OCI-LY3 (cell line): Measurements from ENCODE around the gene SERAC1.
"Not testable (repeated sequence)": the region's sequence is repeated elsewhere in the genome, so short reads cannot be mapped to it uniquely, and the experiment has no call there.

Experiments
- H2AFZ ChIP-seq: fragments of 200-600, 300-600 bp; shearing (Covaris generic); 2 replicates; pipeline ENCODE4 v1.6.0; 2014; ENCODE audit warnings: antibody characterized with exemption, low read depth, low read length
- H3K27ac ChIP-seq: fragments of 200-600, 300-600 bp; sonication (generic); 2 replicates; pipeline ENCODE4 v1.5.1; 2014; ENCODE audit warnings: mild to moderate bottlenecking, low read length, moderate library complexity, mixed read lengths
- H3K27me3 ChIP-seq: fragments of 200-600, 300-600 bp; sonication (generic); 2 replicates; pipeline ENCODE4 v1.6.1; 2014; ENCODE audit warnings: low read depth, low read length, mixed read lengths
- H3K36me3 ChIP-seq: fragments of 200-600, 300-600 bp; sonication (generic); replicated peaks from 2 replicates; pipeline ENCODE3; 2014; ENCODE audit warnings: low read depth, low read length, mixed read lengths
- H3K4me1 ChIP-seq: fragments of 300-600, 200-600 bp; sonication (generic); 2 replicates; pipeline ENCODE4 v1.6.1; 2014; ENCODE audit warnings: low read length, mixed read lengths
- H3K4me2 ChIP-seq: fragments of 200-600, 300-600 bp; sonication (generic); 2 replicates; pipeline ENCODE4 v1.6.1; 2014; ENCODE audit warnings: low read length, mixed read lengths
- H3K4me3 ChIP-seq: fragments of 300-600, 200-600 bp; sonication (generic); 2 replicates; pipeline ENCODE4 v1.5.1; 2014; ENCODE audit warnings: antibody characterized with exemption, mild to moderate bottlenecking, low read length, moderate library complexity
- H3K79me2 ChIP-seq: fragments of 300-600, 200-600 bp; shearing (Covaris generic); 2 replicates; pipeline ENCODE4 v1.6.1; 2014; ENCODE audit warnings: mild to moderate bottlenecking, low read length, mixed read lengths
- H3K9ac ChIP-seq: fragments of 300-600, 200-600 bp; shearing (Covaris generic); 2 replicates; pipeline ENCODE4 v1.6.0; 2014; ENCODE audit warnings: mild to moderate bottlenecking, low read length, moderate library complexity
- H3K9me3 ChIP-seq: fragments of 200-600, 300-600 bp; shearing (Covaris generic); 2 replicates; pipeline ENCODE4 v1.6.1; 2014; ENCODE audit warnings: low read length, mixed read lengths; ENCODE audit not compliant: insufficient read depth
- H4K20me1 ChIP-seq: fragments of 200-600, 300-600 bp; sonication (generic); 2 replicates; pipeline ENCODE4 v1.6.1; 2016; ENCODE audit warnings: low read length, mixed read lengths; ENCODE audit not compliant: insufficient read depth
- EZH2phosphoT487 ChIP-seq: fragments of 200-600 bp; shearing (Covaris generic); IDR thresholded peaks from 2 replicates; pipeline ENCODE4 v1.6.1; 2018; ENCODE audit warnings: antibody characterized with exemption, mixed run types, low read depth
- TF ChIP-seq, protein P1 (sequence below): fragments of 200-600, 300-600 bp; sonication (generic); IDR thresholded peaks from 2 replicates; pipeline ENCODE4 v1.5.1; 2014; ENCODE audit warnings: antibody characterized with exemption, low read length, low read depth

Gene SERAC1

DNA sequence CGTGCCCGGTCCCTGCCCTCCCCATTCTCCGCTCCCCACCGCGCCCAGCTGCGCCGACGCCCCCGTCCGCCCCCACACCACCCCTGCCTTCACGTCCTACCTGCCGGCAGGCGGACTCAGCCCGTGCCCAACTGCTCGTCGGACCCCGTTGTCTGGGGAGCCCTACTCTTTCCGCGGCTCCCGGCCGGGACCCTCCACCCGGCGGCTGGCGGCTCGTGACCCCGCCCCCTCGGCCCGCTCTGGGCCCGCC, at the start of gene SERAC1:
Gene SERAC1 (minus strand): TSS at position 223 of the 250 bp plus-strand sequence. CDS start 9,899 bp downstream, outside the sequence.
- Histone ChIP-seq H3K4me3 (peak within 1 kb of the TSS; percentile 97), H3K4me2 (peak within 1 kb of the TSS; percentile 88), H3K36me3 (no peaks in the 10 kb centered on the region), H3K9me3 (no peaks in the 10 kb centered on the region), H4K20me1 (no peaks in the 10 kb centered on the region), H3K79me2 (no peaks in the 10 kb centered on the region), H3K27me3 (no peaks in the 10 kb centered on the region), H3K9ac (peak within 1 kb of the TSS; percentile 90), H2AFZ (peak within 1 kb of the TSS; percentile 92), H3K4me1 (peaks cover 5% of the 10 kb centered on the region; the same call in 1 of the 2 replicates), H3K27ac (peak within 1 kb of the TSS; percentile 61)
- TF ChIP-seq EZH2phosphoT487, result no peak
- TF ChIP-seq, protein P1, sequence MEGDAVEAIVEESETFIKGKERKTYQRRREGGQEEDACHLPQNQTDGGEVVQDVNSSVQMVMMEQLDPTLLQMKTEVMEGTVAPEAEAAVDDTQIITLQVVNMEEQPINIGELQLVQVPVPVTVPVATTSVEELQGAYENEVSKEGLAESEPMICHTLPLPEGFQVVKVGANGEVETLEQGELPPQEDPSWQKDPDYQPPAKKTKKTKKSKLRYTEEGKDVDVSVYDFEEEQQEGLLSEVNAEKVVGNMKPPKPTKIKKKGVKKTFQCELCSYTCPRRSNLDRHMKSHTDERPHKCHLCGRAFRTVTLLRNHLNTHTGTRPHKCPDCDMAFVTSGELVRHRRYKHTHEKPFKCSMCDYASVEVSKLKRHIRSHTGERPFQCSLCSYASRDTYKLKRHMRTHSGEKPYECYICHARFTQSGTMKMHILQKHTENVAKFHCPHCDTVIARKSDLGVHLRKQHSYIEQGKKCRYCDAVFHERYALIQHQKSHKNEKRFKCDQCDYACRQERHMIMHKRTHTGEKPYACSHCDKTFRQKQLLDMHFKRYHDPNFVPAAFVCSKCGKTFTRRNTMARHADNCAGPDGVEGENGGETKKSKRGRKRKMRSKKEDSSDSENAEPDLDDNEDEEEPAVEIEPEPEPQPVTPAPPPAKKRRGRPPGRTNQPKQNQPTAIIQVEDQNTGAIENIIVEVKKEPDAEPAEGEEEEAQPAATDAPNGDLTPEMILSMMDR, result no peak

DNA sequence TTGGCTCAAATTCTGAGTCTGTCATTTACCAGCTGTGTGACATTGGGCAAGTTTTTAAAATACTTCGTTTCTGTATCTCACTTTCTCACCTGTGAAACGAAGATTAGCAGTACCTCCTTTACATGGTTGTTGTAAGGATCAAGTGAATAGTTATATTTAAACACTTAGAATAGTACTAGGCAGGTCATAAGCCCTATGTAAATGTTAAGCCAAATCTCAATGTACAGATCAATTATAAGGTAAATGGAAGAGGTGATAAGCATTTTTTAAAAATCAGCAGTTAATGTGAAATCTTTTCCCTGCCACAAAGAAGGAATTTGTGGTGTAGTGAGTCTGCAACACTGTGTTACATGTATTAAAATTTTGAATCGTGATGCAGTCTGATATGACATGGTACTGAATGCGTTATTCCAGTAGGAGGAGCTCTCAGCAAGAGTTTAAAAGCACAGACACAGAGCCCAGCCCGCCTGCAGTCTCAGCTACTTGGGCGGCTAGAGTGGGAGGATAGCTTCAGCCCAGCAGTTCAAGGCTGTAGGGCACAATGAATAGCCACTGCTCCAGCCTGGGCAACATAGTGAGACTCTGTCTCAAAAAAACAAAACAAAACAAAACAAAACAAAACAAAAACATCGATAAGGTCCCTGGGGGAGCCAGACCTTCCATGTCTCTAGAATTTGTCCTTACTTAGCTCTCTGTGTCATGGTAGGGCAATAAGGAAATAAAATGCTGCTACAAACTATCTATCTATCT, 46.0 kb upstream of the SERAC1 start:
- H3K27me3 ChIP-seq, result no peaks in the 10 kb centered on the region
- no peaks in the 10 kb centered on the region for H3K79me2 ChIP-seq
- no peaks in the 10 kb centered on the region for H3K4me1 ChIP-seq
- H3K9ac ChIP-seq, result no peak overlapping the region
- H4K20me1 ChIP-seq, result no peaks in the 10 kb centered on the region
- no peak overlapping the region for H3K4me3 ChIP-seq
- no peak overlapping the region for H3K27ac ChIP-seq
- TF ChIP-seq EZH2phosphoT487, result no peak
- TF ChIP-seq, protein P1, result peak; percentile 75
- no peaks in the 10 kb centered on the region for H3K36me3 ChIP-seq
- H3K9me3 ChIP-seq, result no peaks in the 10 kb centered on the region
- H3K4me2 ChIP-seq, result 0 out of 2 replicates have a peak overlapping the region, but pooled peaks have one; percentile 16
- no peak overlapping the region for H2AFZ ChIP-seq

DNA sequence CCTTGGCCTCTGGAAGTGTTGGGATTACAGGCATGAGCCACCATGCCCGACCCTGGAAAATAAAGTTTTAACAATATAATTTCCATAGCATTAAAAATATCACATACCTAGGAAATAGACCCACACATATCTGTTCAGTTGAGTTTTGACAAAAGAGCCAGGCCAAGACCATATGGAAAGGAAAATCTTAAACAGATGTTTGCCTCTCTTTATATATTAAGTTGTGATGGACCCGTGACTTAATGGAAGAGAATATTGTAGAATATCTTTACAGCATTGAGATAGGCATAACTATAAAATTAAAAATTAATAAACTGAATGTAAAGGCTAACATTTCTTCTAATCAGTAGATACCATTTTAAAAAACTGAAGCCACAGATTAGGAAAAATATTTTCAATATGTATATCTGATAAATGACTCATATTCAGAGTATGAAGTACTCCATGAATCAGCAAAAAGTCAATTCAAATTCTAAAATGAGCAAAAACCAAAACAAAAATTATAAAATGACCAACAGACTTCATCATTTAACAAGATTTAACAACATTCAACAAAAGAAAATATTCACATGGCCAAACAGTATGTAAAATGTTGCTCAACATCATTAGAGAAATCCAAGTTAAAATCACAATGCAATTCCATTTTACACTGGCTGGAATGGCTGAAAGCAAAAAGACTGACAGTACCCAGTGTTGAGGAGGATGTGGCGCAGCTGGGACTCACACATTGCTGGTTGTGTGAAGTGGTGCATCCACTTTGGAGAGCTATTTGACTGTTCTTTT, 43.4 kb upstream of the SERAC1 start:
- H3K4me2 ChIP-seq, result no peak overlapping the region
- H3K27ac ChIP-seq, result no peak overlapping the region
- H3K9me3 ChIP-seq, result no peaks in the 10 kb centered on the region
- no peak for TF ChIP-seq EZH2phosphoT487
- TF ChIP-seq, protein P1, result no peak
- H4K20me1 ChIP-seq, result no peaks in the 10 kb centered on the region
- no peak overlapping the region for H3K9ac ChIP-seq
- no peaks in the 10 kb centered on the region for H3K36me3 ChIP-seq
- no peaks in the 10 kb centered on the region for H3K79me2 ChIP-seq
- H3K4me1 ChIP-seq, result peaks cover 12% of the 10 kb centered on the region
- H2AFZ ChIP-seq, result no peak overlapping the region
- H3K27me3 ChIP-seq, result no peaks in the 10 kb centered on the region
- H3K4me3 ChIP-seq, result no peak overlapping the region

DNA sequence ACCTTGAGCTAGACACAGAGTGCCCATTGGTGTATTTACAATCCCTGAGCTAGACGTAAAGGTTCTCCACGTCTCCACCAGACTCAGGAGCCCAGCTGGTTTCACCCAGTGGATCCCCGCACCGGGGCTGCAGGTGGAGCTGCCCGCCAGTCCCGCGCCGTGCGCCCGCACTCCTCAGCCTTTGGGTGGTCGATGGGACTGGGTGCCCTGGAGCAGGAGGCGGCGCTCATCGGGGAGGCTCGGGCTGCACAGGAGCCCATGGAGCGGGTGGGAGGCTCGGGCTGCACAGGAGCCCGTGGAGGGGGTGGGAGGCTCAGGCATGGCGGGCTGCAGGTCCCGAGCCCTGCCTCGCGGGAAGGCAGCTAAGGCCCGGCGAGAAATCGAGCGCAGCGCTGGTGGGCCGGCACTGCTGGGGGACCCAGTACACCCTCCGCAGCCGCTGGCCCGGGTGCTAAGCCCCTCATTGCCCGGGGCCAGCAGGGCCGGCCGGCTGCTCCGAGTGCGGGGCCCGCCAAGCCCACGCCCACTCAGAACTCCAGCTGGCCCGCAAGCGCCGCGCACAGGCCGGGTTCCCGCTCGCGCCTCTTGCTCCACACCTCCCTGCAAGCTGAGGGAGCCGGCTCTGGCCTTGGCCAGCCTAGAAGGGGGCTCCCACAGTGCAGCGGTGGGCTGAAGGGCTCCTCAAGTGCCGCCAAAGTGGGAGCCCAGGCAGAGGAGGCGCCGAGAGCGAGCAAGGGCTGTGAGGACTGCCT, 41.7 kb upstream of the SERAC1 start:
- H3K36me3 ChIP-seq, result not testable (repeated sequence)

DNA sequence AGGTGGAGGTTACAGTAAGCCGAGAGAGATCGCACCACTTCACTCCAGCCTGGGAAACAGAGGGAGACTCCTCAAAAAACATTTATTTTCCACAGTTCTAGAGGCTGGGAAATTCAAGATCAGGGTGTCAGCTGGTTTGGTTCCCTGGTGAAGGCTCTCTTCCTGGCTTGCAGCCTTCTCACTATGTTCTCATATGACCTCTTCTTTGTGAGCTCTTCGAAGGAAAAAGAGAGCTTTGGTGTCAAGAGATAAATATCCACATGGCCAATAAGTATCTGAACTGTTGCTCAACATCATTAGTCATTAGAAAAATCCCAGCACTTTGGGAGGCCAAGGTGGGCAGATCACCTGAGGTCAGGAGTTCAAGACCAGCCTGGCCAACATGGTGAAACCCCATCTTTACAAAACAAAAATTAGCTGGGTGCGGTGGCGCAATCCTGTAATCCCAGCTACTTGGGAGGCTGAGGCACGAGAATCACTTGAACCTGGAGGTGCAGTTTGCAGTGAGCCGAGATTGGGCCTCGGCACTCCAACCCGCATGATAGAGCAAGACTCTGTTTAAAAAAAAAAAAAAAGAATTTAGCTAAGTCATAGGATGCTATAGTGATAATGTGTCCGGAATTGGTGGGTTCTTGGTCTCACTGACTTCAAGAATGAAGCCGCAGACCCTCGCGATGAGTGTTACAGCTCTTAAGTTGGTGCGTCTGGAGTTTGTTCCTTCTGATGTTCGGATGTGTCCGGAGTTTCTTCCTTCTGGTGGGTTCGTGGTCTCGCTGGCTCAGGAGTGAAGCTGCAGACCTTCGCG, 40.4 kb upstream of the SERAC1 start:
- not testable (repeated sequence) for H3K4me2 ChIP-seq, H4K20me1 ChIP-seq, H3K27me3 ChIP-seq, H3K79me2 ChIP-seq, H3K9ac ChIP-seq, H3K27ac ChIP-seq, H3K4me3 ChIP-seq, H3K9me3 ChIP-seq, H2AFZ ChIP-seq, H3K36me3 ChIP-seq
- peaks cover 12% of the 10 kb centered on the region for H3K4me1 ChIP-seq

More for the DNA sequence above, 41.7 kb upstream of the SERAC1 start:
- peaks cover 12% of the 10 kb centered on the region for H3K4me1 ChIP-seq
- not testable (repeated sequence) for H3K79me2 ChIP-seq, H3K27me3 ChIP-seq, H3K4me3 ChIP-seq, H3K27ac ChIP-seq, H2AFZ ChIP-seq, H3K9ac ChIP-seq, H3K4me2 ChIP-seq, H4K20me1 ChIP-seq, H3K9me3 ChIP-seq
